GM21360 (cell line): ENCODE data around the gene TRPV4.

Source experiments
- ATAC-seq: cut with Tn5 transposase; IDR thresholded peaks from one replicate; pipeline ENCODE4 v1.9.1; 2021; ENCODE audit warnings: mild to moderate bottlenecking, moderate library complexity; ENCODE audit not compliant: unreplicated experiment

Gene TRPV4

DNA sequence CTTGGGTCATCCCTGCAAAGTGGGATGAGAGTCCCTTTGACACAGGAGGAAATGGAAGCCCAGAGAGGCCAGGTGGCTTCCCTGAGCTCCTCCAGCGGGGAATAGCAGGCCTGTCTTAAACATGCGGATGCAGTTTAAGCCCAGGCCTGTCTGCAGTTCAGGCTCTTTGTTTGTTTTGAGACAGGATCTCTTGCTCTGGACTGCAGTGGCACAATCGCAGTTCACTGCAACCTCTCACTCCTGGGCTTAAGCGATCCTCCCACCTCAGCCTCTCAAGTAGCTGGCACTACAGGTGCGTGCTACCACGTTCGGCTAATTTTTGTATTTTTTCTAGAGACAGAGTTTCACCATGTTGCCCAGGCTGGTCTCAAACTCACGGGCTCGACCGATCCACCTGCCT lies 3.5 kb downstream of the TRPV4 start:
- no peak for ATAC-seq

- no peak for ATAC-seq
Observed at GRCh38 chr12:109828754-109829511, 4.3 kb downstream of the TRPV4 start.

DNA sequence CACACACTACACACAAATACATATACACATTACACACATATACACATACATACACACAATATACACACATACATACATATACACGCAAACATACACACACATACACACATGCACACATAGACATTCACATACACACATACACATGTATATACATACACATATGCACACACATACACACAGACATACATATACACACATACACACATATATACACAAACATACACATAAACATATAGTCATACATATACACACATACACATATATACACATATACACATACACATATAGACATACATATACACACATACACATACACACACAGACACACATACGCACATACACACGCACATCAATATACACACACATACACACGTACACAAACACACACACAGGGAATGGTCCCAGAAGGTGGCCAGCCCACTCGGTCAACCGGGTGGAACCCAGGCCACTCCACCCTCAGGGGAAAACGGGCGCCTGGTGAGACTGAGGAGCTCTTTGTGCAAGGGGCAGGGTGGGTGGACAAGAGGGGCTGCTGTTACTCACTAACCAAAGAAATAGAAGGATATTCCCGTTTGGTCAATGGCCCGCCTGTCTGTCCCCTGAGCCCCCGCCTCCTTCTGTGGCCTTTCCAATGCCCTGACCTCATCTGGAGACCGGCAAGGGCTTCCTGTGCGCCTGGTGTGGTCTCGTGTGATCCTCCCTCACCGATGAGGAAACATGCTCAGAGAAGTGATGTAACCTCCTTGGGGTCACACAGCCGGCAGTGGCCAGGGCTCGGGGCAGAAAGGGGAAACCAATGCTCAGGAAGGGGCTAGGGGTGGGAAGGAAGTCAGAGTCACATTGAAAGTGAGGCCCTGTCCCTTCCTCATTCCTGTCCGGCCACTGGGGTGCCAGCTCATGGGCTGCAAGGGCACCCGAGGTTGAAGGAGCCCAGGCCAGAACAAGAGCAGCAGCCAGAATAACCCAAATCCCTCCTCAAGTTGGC lies 5.3 kb downstream of the TRPV4 start:
- no peak for ATAC-seq

GRCh38 chr12:109827080-109827479 lies 6.1 kb downstream of the TRPV4 start:
- no peak for ATAC-seq

- ATAC-seq: no peak
Observed at GRCh38 chr12:109824731-109825130, 8.5 kb downstream of the TRPV4 start.

DNA sequence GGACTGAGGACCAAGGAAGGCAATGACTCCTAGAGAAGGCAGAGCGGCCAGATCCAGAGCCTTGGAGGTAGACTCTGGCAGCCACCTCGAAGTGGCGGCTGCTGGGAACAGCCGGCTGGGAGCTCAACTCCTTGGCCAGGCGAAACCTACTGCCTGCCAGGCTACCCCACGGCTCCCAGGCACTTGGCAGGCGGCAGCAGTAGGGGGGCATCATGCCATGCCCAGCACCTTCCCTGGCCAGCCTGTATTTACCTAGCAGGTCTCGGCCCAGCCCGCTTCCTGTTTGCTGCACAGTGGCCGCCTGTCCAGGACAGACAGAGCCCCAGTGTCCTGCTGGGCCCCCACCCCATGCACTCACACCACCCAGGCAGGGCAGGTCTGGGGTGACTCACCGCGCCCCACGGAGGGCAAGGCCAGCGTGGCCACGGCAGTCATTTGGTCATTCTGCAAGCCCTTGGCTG lies 10.2 kb downstream of the TRPV4 start:
- ATAC-seq: no peak

DNA sequence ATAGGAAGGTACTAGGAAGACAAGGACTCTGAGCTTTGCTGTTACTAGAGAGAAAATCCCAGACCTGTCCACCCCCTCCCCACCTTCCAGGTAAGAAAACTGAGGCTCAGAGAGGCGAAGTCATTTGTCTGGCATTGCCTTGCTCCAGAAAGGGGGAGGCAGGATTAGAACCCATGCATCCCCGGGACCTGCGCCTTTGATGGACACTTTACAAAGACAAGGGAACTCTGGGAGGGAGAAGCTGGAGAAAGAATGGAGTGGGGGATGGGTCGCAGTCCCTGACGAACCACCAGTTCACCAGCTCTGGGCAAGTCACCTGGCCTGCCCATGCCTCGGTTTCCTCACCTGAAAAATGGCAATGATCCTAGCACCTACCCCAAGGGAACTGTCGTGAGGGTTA lies 10.8 kb downstream of the TRPV4 start:
- no peak for ATAC-seq

GRCh38 chr12:109821968-109822367 lies 11.2 kb downstream of the TRPV4 start:
- ATAC-seq: no peak

DNA sequence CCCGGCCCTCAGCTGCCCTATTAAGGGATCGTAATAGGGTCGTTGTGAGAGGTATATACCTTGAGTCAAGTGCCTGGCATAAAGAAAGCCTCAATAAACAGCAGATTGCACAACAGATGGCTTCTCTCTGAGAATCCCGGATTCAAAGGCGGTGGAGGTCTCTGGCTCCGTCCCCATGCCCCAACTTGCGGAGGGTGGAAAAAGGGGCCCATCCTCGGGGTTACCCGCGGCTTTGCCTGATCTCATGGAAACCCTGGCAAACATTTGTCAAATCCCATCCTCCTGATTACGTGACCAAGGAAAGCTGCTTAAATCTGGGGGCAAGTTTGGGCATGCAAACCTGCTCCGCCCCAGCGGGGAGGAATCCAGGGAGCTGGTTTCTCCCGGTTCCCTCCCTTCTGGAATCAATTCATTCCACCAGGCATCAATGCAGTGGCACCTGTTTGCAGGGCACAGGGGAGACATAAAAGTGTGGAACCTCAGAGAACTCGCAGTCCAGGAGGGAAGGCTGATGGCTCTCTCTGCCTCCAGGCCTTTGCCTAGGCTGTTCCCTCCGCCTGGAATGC lies 12.3 kb downstream of the TRPV4 start:
- ATAC-seq: no peak

DNA sequence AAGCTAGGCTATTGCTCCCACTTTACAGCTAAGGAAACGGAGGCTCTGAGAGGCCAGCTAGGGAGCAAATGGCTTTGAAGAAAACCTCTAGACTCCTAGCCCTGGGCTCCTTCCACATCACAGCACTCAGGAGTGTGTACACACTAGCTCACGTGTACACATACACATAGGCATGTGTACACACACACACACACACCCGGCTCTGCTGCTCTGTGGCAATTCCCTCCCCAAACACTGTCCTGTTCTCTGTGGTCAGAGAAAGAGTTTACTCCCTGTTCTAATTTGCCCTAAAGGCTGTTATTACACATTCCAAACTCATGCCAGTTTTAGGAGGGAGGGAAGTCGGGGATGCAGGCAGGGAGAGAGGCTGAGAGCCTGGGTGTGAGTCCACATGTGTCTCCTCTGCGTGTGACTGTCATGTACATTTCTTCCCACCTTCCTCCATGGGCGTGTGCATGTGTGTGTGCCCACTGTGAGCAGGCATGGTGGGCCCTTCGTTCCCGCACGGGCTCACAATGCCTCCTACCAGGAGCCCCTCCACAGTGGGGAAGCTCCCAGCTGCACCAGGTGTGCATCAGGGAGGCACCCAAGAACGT lies 14.2 kb downstream of the TRPV4 start:
- no peak for ATAC-seq

DNA sequence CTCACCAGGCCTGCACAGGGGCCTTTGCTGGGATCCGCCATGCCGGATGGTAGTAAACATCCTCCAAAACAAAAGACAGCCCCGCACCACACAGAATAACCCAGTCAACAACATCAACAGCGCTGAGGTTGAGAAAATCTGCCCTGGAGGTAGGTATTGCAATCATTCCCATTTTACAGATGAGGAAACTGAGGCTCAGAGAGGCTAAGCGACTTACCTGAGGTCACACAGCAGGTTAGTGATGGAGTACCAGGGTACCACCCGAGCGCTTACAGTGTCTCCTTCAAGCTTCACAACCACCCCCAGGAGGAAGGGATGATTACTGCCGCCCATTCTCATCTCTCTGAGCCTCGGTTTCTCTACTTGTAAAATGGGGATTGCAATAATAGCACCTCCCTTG lies 14.9 kb downstream of the TRPV4 start:
- no peak for ATAC-seq

DNA sequence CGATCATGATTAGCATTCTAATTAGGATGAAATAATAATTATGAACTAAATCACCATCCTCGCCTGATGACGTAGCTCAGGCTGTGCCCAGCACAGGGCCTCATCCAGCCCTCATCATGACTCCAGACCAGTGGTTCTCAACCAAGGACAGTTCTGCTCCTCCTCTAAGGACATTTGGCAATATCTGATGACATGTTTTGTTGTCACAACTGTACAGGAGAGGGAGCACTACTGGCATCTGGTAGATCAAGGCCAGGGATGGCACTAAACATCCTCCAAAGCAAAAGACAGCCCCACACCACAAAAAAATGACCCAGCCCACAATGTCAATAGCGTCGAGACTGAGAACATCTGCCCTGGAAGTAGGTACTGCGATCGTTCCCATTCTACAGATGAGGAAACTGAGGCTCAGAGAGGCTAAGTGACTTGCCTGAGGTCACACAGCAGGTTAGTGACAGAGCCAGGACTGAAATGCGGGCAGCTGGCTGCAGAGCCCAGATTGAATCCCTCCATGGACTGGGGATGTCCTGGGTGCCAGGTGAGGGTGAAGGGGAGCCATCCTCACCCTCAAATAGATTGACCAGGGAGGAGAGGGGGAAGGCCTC lies 15.5 kb downstream of the TRPV4 start:
- ATAC-seq: no peak

DNA sequence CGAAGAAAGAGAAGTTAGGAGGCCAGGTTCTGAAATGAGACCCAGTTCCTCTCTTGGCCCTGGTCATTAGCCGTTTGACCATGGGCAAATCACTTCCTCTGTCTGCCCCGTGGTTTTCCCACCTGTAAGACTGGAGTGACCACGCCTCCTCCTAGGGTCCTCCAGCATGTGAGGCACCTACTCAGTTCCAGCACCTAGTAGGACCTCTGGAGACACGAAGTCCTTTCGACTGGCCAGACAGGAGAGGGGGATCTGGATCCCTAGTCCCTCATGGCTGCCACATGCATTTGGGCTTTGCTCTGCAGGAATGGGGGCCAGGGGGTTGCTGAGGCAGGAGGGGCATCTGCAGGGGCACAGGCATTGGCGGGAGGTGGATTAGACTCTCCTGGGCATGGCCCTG lies 16.3 kb downstream of the TRPV4 start:
- ATAC-seq: no peak

DNA sequence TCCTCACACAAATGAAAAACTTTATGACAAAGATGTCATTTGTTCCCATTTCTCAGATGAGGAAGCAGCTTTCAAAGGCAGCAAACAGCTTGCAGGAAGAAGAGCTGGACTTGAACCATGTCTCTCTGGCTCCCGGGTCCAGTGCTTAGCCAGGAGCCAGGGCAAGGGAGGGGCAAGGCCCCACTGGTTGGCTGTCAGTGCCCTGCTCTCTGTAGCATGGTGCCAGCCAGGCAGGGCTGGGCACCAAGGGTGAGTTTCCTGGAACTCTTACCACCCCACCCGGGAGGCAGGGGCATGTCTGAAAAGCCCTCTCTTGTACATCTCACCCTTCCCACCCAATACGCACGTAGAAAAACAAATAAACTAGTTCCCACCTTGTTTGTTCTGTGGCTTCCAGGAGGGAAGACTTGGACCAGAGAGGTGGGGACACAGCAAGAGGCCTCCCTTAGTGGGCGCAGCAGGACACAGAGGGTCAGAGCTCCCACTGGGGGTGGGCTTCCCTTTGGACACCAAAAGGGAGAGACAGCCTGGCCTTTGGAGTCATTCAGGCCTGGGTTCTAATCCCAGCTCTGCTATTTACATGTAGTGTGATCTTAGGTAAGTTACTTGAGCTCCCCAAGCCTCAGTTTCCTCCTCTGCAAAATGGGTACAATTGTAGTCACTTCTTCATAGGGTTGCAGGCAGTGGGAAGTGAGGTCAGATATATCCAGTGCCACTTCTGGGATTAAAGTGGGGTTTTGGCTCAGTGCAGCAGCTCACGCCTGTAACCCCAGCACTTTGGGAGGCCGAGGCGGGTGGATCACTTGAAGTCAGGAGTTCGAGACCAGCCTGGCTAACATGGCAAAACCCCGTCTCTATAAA lies 17.2 kb downstream of the TRPV4 start:
- ATAC-seq: no peak

DNA sequence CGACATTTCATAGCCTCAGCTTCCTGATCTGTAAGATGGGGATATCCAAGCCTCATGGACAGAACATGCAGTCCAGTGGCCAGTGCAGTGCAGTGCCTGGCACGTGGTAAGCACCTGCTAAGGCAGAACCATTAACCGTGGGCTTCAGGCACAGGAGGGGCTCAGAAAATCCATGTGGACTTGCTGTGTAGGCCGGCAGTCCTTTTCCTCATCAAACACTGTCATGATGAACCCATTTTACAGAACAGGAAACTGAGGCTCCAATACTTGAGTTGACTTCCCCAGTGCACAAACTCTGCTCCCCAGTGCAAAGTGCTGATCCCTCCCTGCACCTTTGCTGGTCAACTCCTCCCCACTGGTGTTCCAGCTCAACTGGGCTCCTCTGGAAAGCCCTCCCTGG lies 18.0 kb downstream of the TRPV4 start:
- no peak for ATAC-seq

GRCh38 chr12:109814600-109815150 lies 18.5 kb downstream of the TRPV4 start:
- no peak for ATAC-seq

DNA sequence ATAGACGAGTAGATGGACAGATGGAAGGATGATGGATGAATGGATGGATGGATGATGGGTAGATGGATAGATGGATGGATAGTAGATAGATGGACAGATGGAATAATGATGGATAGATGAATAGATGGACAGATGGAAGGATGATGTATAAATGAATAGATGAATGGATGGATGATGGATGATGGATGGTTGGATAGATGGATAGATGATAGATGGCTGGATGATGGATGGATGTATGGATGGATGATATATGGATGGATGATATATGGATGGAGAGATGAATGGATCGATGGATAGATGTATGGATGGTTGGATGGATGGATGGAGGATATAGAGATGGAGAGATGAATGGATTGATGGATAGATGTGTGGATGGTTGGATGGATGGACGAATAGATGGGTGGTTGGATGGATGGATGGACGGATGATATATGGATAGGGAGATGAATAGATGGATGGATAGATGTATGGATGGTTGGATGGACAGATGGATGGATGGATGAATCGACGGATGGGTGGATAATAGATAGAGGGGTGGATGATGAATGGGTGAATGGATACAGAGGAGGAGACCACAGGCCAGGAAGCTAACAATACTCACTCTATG lies 19.3 kb downstream of the TRPV4 start:
- ATAC-seq: no peak

- no peak for ATAC-seq
Observed at GRCh38 chr12:109811624-109811995, 21.6 kb downstream of the TRPV4 start.

DNA sequence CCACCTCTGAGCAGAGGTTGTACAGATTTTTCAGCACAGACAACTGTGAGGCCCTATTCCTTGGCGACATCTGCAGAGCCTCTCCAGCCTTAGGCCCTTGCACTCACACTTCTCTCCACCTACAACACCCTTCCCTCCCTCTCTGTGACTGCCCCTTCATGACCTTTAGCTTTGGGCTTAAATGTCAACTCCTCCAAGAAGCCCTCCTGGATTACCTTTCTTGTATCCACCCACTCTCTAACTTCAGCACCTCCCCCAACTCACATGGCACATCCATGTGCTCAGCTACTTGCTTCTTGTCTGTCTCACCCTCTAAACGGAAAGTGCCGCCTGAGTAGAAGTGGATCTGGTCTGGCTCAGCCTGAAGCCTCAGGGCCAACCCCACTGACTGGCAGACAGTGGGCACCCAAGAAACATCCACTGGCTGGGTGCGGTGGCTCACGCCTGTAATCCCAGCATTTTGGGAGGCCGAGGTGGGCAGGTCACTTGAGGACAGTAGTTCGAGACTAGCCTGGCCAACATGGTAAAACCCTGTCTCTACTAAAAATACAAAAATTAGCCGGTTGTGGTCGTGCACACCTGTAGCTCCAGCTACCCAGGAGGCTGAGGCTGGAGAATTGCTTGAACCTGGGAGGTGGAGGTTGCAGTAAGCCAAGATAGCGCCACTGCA lies 22.1 kb downstream of the TRPV4 start:
- no peak for ATAC-seq
